Measurements from ENCODE around the gene SLC22A12.
A peak's percentile ranks its signal among the peaks of the same experiment; 100 is the strongest.

The SLC22A12 gene

DNA sequence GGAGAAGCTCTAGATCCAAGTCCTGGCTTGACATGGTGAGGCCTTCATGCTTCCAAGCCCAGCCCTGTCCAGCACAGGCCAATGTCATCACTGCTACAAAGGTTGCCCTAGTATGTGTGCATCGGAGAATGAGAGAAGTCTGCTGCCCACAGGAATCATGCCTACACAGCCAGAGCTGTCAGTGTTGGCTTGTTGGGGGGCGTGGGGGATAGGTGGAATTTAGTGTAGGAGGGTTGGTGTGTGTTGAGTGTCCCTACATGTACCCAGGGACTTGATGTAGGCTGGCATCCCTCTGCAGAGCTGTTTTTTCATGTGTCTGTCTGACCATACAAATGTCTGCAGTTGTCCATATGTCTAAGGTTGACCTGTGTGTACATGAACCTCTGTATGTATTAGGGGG, 37.6 kb downstream of the SLC22A12 start:
- DNase-seq (ENCODE audit: low spot score), result no peak

- no peak for DNase-seq (ENCODE audit: low spot score)
Observed at GRCh38 chr11:64629103-64629502, 38.1 kb downstream of the SLC22A12 start.

GRCh38 chr11:64629796-64630562, 39.0 kb downstream of the SLC22A12 start:
- no peak for DNase-seq (ENCODE audit: low spot score)

DNA sequence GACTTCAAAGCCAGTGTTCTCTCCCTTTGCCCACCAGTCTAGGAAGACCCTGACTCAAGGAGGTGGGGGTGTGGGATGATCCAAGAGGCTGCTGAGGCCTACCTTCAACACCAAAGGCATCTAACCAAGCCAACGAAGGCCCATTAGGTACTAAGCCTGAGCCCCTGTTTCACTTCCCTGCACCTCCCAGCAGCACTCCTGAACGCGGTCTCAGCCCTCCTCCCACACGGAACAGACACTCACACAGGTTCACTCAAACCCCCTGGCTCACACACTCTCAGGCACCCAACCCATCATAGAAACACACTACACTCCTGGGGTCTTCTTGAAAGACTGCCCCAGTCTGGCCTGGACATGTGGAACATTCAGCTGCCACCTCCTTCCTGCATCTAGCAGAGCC, 40.7 kb downstream of the SLC22A12 start:
- no peak for DNase-seq (ENCODE audit: low spot score)

- DNase-seq (ENCODE audit: low spot score), result no peak
Observed at GRCh38 chr11:64632237-64632636, 41.2 kb downstream of the SLC22A12 start.

GRCh38 chr11:64632654-64633053, 41.6 kb downstream of the SLC22A12 start:
- no peak for DNase-seq (ENCODE audit: low spot score)

GRCh38 chr11:64633555-64634159, 42.6 kb downstream of the SLC22A12 start:
- no peak for DNase-seq (ENCODE audit: low spot score)

DNA sequence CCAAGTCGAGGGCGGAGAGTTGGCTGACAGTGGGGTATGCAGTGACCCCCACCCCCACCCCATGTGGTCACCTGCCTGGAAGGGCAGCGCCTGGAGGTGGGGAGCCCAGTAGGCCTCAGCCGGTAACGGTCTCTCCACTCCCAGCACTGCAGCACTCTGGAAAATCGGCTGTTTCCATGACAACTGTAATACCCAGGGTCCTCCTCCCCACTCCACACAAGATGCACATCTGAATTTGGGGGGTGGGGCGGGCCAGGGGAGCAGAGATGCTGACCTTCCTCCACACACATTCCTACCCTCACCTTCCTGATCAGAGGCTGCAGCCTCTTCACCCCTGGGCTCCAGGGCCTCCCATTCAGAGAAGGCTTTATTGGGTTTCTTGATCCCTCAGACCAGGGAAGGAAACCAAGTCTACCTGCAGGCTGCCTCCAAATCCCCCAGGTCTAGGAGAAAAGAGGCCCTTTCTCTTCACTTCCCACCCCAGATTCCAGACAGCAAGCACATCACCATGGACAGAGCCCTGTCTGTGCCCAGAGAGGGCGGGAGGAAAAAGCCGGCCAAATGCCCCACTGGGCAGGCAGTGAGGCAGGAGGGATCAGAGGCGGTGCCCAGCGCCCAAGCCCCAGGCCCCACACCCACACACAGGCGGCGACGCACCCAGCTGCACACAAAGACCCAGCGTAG, 46.5 kb downstream of the SLC22A12 start:
- no peak for DNase-seq (ENCODE audit: low spot score)

DNA sequence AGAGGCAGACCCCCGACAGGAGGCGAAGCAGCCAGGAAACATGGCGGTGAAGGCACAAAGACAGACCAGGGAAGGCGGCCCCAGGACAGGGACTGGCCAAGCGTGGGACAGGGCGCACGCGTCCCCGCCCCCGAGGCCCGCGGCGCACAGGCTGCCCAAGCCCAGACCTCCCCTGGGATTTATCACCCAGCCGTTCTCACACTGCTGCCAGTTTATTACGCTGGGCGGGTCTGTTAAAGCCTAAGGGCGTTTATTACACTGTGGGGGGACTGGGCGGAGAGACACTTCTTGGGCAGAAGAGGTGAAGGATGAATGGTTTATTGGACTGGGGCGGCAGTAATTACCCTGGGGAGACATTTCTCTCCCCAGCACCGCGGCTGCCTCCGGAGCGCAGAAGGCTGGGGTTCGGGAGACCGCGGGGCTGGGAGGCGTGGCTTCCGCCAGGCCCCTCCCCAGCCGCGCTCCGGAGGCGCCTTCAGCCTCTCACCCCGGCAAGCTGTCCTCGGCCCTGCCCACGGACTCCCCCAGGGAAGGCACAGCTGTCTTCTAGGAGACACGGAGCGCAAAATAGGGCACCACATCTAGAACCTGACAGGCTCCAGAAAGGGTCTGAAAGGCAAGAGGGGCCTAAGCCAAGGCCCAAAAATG, 47.1 kb downstream of the SLC22A12 start:
- peak; percentile 73 for DNase-seq (ENCODE audit: low spot score)

DNA sequence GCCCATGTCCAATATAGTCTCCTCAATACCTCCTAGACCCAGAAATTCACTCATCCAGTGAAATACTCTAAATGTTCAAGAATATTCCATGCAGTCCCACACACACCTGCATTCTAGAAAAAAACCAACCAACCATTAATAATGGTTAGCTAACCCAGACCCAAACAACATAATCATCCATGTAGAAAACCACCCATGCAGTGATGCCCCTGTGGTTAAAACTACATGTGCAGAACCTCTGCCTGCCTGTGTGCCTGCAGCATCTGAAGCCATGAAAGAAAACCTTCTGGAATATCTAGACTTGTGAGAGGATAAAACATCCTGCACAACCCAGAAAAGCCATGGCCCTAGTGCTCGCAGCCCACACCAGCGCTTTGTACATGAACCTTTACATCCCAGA, 47.8 kb downstream of the SLC22A12 start:
- no peak for DNase-seq (ENCODE audit: low spot score)

- no peak for DNase-seq (ENCODE audit: low spot score)
Observed at GRCh38 chr11:64639885-64640284, 48.9 kb downstream of the SLC22A12 start.

DNA sequence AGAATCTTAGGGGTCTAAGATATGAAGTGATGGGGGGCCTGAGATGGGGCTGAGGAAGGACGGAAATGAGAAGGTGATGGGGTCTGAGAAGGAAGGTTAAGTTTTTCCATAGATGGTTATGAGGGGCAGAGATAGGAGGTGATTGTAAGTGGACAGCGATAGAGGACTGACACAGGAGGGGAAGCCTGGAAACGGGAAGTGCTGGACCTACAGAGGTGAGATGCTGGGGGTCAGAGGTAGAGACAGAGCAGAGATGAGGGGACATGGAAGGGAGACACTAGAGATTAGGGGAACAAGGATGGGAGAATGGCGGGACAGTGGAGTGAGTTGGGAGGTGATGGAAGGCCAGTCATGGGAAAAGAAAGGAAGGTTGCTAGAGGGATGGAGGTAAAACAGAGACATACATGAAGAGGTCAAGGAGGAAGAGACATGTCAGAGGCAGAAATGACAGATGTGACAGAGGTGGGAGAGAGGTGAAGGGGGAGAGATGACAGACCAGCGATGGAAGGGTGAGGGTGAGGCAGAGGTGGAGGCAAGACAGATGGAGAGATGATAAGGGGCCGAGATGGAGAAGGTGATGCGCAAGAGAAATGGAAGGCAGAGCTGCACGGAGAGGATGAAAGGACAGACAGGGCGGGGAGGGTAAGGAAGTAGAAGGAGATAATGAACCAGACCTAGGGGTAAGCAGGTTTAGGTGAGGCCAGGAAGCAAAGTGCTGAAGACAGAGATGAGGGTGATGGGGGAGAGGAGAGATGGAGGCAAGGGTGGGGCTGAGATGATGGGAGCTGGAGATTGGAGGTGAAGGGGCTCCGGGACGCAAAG, 50.8 kb downstream of the SLC22A12 start:
- no peak for DNase-seq (ENCODE audit: low spot score)

DNA sequence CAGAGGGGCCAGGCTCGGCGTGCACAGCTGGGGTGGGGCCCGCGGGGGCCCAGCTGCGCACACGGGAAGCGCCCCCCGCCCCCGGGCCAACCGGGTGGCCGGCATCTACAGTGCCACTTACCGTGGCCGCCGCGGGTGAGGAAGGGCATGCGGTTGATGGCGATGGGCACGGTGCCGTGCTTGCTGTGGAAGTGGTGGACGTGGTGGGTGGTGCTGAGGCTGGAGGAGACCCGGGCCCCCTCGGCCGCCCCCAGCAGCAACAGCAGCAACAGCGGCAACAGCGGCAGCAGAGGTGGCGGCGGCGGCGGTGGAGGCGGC, 51.4 kb downstream of the SLC22A12 start:
- no peak for DNase-seq (ENCODE audit: low spot score)

DNA sequence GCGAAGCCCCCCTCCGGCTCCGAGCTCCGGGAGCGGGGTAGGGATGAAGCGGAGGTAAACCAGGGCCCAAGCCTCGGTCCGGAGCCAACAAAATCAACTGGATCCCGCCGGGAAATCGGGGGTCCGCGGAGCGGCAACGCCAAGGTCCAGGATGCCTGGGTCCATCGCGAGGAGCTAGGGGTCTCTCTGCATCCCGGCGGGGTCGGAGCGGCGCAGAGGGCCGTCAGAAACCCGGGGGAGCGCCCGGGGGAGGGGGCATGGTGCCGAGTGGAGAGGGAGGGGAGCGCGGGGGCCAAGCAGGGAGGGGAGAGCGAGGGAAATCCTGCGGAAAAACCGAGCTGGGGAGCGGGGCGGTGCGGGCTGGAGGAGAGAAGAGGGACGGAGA, 51.8 kb downstream of the SLC22A12 start:
- no peak for DNase-seq (ENCODE audit: low spot score)

- DNase-seq (ENCODE audit: low spot score), result peak; percentile 69
Observed at GRCh38 chr11:64643256-64643881, 52.3 kb downstream of the SLC22A12 start.

DNA sequence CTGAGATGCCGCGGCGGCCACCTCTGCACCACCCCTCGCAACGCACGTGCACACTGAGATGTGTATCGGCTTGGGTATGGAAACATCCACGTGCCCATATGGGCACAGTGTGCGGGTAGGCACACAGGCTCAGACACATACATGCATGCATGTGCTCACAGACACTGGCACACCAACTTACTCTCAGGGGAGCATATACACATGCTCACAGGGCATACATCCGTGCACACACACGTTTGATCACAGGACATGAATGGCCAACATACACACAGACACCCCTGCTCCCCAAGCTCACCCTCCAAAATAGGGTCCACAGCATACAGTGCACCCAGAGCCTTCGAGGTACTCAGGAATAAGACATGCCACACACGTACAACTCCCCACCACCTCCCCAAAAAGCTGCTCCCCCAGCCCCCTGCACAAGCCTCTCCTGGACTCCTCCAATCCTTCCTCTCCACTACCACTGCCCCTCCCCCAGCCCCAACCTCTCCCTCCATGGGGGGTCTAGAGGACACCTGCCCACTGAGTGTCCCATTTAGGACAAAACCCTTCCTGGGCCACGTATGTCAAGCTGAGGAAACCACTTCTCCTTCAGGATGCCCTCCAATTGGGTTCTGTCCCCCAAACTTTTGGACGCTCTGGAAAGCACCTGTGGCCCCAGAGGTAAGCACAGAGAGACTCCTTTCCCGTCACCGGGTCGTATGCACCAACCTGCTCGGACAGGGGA, 53.1 kb downstream of the SLC22A12 start:
- no peak for DNase-seq (ENCODE audit: low spot score)

GRCh38 chr11:64644647-64645275, 53.7 kb downstream of the SLC22A12 start:
- DNase-seq (ENCODE audit: low spot score), result peak; percentile 64

DNA sequence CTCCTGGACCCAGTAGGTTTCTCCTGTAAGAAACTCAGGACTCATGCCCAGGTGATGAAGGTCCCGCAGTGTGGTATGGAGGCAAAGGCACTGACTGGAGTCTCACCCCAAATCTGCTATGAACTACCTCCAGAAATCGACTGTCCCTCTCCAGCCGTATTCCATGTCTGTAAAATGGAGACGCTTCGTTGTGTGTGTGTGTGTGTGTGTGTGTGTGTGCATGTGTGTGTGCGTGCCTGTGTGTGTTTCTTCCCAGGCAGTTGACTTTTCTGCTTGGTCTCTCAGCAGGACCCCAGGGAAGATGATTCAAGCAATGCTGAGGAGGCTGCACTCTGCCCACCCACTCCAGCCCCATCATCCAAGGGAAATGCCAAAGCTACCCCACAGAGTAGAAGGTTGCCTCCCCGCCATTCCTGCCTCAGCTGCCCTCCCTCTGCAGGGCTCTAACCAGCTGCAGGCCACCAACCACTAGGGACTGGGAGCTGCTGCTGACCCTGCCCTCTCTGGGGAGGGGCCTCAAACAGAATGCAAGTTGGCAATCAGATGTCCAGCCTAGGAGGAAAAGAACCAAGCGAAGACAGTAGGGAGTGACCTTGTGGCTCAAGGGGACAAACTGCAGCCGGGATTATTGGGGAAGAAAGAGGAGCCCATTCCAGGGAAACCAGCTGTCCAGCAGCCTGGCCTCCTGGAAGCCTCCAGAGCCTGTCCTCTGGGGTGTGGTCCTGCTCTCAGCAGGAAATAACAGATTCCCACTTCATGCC, 56.2 kb downstream of the SLC22A12 start:
- DNase-seq (ENCODE audit: low spot score), result no peak

GRCh38 chr11:64648551-64648950, 57.5 kb downstream of the SLC22A12 start:
- no peak for DNase-seq (ENCODE audit: low spot score)

GRCh38 chr11:64649291-64649697, 58.3 kb downstream of the SLC22A12 start:
- DNase-seq (ENCODE audit: low spot score), result no peak

Data from D341Med (cell line).